H9 (cell line): ENCODE measurements around the gene ARID1A. TPM values are rescaled to one million over a fixed set of nuclear protein-coding genes. Genes with fewer than 3 reads are reported as not detected.

Source experiments
- DNase-seq: peaks from one replicate; pipeline ENCODE4 v3.0.0-alpha.2; 2017
- H2AFZ ChIP-seq: one replicate; pipeline ENCODE4 v1.6.1; 2013; ENCODE audit warnings: mild to moderate bottlenecking, low read length, control low read depth, moderate library complexity
- H2AK5ac ChIP-seq: 2 replicates; pipeline ENCODE4 v1.6.1; 2013; ENCODE audit warnings: low read length, control low read depth, mixed read lengths; ENCODE audit not compliant: insufficient read length
- H2BK120ac ChIP-seq: one replicate; pipeline ENCODE4 v1.6.1; 2013; ENCODE audit warnings: low read depth, mild to moderate bottlenecking, low read length, control low read depth, inconsistent platforms; ENCODE audit not compliant: poor library complexity, severe bottlenecking
- H2BK12ac ChIP-seq: 2 replicates; pipeline ENCODE4 v1.6.1; 2013; ENCODE audit warnings: low read length, control low read depth, mixed read lengths, low read depth; ENCODE audit not compliant: insufficient read length
- H2BK15ac ChIP-seq: 2 replicates; pipeline ENCODE4 v1.6.1; 2013; ENCODE audit warnings: low read depth, low read length, control low read depth
- H2BK20ac ChIP-seq: one replicate; pipeline ENCODE4 v1.6.1; 2013; ENCODE audit warnings: low read depth, mild to moderate bottlenecking, low read length, control low read depth, inconsistent platforms; ENCODE audit not compliant: poor library complexity, severe bottlenecking
- H2BK5ac ChIP-seq: 2 replicates; pipeline ENCODE4 v1.6.1; 2013; ENCODE audit warnings: low read length, control low read depth, mixed read lengths; ENCODE audit not compliant: insufficient read length
- H3K14ac ChIP-seq: 2 replicates; pipeline ENCODE4 v1.6.1; 2013; ENCODE audit warnings: low read length, control low read depth; ENCODE audit not compliant: insufficient read depth
- H3K18ac ChIP-seq: 2 replicates; pipeline ENCODE4 v1.6.1; 2013; ENCODE audit warnings: low read depth, mild to moderate bottlenecking, mixed read lengths, low read length, control low read depth; ENCODE audit not compliant: insufficient read length
- H3K23ac ChIP-seq: 2 replicates; pipeline ENCODE4 v1.6.1; 2013; ENCODE audit warnings: low read length, control low read depth, mixed read lengths, low read depth; ENCODE audit not compliant: insufficient read length
- H3K23me2 ChIP-seq: 2 replicates; pipeline ENCODE4 v1.6.1; 2013; ENCODE audit warnings: low read depth, mild to moderate bottlenecking, mixed read lengths, low read length, control low read depth; ENCODE audit not compliant: insufficient read length, poor library complexity, severe bottlenecking
- H3K27ac ChIP-seq: 2 replicates; pipeline ENCODE4 v1.5.1; 2013; ENCODE audit warnings: low read length, control low read depth, mixed read lengths, low read depth; ENCODE audit not compliant: insufficient read length
- H3K27me3 ChIP-seq: 2 replicates; pipeline ENCODE4 v1.6.1; 2013; ENCODE audit warnings: low read length, control low read depth, inconsistent platforms; ENCODE audit not compliant: insufficient read depth
- H3K4ac ChIP-seq: 2 replicates; pipeline ENCODE4 v1.6.1; 2013; ENCODE audit warnings: low read depth, mild to moderate bottlenecking, control low read depth, inconsistent platforms, low read length, moderate library complexity
- H3K4me1 ChIP-seq: 2 replicates; pipeline ENCODE4 v1.6.1; 2013; ENCODE audit warnings: low read length, control low read depth, inconsistent platforms; ENCODE audit not compliant: insufficient read depth
- H3K4me2 ChIP-seq: 2 replicates; pipeline ENCODE4 v1.6.1; 2013; ENCODE audit warnings: low read length, control low read depth, mixed read lengths; ENCODE audit not compliant: insufficient read length, insufficient read depth
- H3K56ac ChIP-seq: 2 replicates; pipeline ENCODE4 v1.6.1; 2013; ENCODE audit warnings: low read depth, mild to moderate bottlenecking, mixed read lengths, low read length, control low read depth; ENCODE audit not compliant: insufficient read length
- H3K79me1 ChIP-seq: 2 replicates; pipeline ENCODE4 v1.6.1; 2013; ENCODE audit warnings: low read depth, mild to moderate bottlenecking, moderate library complexity, low read length, control low read depth, inconsistent platforms; ENCODE audit not compliant: insufficient read depth, poor library complexity, severe bottlenecking
- H3K79me2 ChIP-seq: 2 replicates; pipeline ENCODE4 v1.6.1; 2013; ENCODE audit warnings: low read length, control low read depth, inconsistent platforms; ENCODE audit not compliant: insufficient read depth
- H3K9ac ChIP-seq: 2 replicates; pipeline ENCODE4 v1.6.1; 2013; ENCODE audit warnings: low read length, control low read depth, mixed read lengths; ENCODE audit not compliant: insufficient read length; ENCODE audit errors: extremely low read depth
- H3K9me3 ChIP-seq: one replicate; pipeline ENCODE4 v1.6.1; 2013; ENCODE audit warnings: low read depth, low read length, inconsistent platforms; ENCODE audit not compliant: control insufficient read depth
- H3T11ph ChIP-seq: one replicate; pipeline ENCODE4 v1.6.1; 2013; ENCODE audit warnings: mild to moderate bottlenecking, low read length, control low read depth, inconsistent platforms
- H4K20me1 ChIP-seq: one replicate; pipeline ENCODE4 v1.6.1; 2013; ENCODE audit not compliant: control insufficient read depth, insufficient read length, insufficient read depth
- H4K5ac ChIP-seq: 2 replicates; pipeline ENCODE4 v1.6.1; 2013; ENCODE audit warnings: low read depth, mild to moderate bottlenecking, mixed read lengths, low read length, control low read depth; ENCODE audit not compliant: insufficient read length
- H4K8ac ChIP-seq: replicated peaks from 2 replicates; pipeline ENCODE4 v1.6.1; 2013; ENCODE audit warnings: low read length, control low read depth, mixed read lengths, low read depth; ENCODE audit not compliant: insufficient read length
- H4K91ac ChIP-seq: 2 replicates; pipeline ENCODE4 v1.6.1; 2013; ENCODE audit warnings: low read depth, mild to moderate bottlenecking, moderate library complexity, mixed read lengths, low read length, control low read depth; ENCODE audit not compliant: insufficient read length
- H3K27ac Mint-ChIP-seq, 3 experiments: 2 replicates in 2 of 3; 3 replicates in 1 of 3; pipeline ENCODE4 v1.8.0; 2020 to 2021; ENCODE audit warnings: mixed read lengths in 3 of 3, mild to moderate bottlenecking in 1 of 3, moderate library complexity in 1 of 3
- H3K27me3 Mint-ChIP-seq: 2 replicates; pipeline ENCODE4 v1.8.0; 2021; ENCODE audit warnings: low read depth, mild to moderate bottlenecking, moderate library complexity, mixed read lengths
- H3K36me3 Mint-ChIP-seq, 3 experiments: 2 replicates in 2 of 3; 3 replicates in 1 of 3; pipeline ENCODE4 v1.8.0; 2020 to 2021; ENCODE audit warnings: low read depth in 3 of 3, mixed read lengths in 3 of 3; ENCODE audit not compliant: insufficient read depth in 1 of 3
- H3K4me1 Mint-ChIP-seq, 2 experiments: 2 replicates each; pipeline ENCODE4 v1.8.0; 2020; ENCODE audit warnings: mixed read lengths in 2 of 2
- H3K4me3 Mint-ChIP-seq, 2 experiments: 2 replicates in 1 of 2; 3 replicates in 1 of 2; pipeline ENCODE4 v1.8.0; 2020 to 2021; ENCODE audit warnings: mild to moderate bottlenecking in 2 of 2, mixed read lengths in 2 of 2, moderate library complexity in 1 of 2
- H3K9me3 Mint-ChIP-seq, 2 experiments: 2 replicates in 1 of 2; 3 replicates in 1 of 2; pipeline ENCODE4 v1.8.0; 2020; ENCODE audit warnings: mild to moderate bottlenecking in 2 of 2, mixed read lengths in 2 of 2, moderate library complexity in 1 of 2
- WGBS: extraction: QIAGEN DNeasy Blood & Tissue Kit; methylation state at CpG from one replicate; pipeline ENCODE4 v1.1.7; 2013; ENCODE audit warnings: missing lambda C conversion rate, low lambda C conversion rate, mixed read lengths; ENCODE audit not compliant: insufficient read length; ENCODE audit errors: extremely low coverage; 5-methylcytosine and 5-hydroxymethylcytosine counted together
- total RNA-seq: library from RNA; stranded (reverse); gene quantifications from 2 replicates; pipeline ENCODE4 v1.2.1, GENCODE V29; 2021
- TF ChIP-seq, protein P1 (sequence below): fragments of 200-600 bp; sonication (generic); conservative IDR thresholded peaks from 3 replicates; pipeline ENCODE4 v1.8.0; 2021; ENCODE audit warnings: antibody characterized with exemption, mild to moderate bottlenecking

The ARID1A gene
- total RNA-seq, 1 experiment from 2014 or later, result 147 TPM

DNA sequence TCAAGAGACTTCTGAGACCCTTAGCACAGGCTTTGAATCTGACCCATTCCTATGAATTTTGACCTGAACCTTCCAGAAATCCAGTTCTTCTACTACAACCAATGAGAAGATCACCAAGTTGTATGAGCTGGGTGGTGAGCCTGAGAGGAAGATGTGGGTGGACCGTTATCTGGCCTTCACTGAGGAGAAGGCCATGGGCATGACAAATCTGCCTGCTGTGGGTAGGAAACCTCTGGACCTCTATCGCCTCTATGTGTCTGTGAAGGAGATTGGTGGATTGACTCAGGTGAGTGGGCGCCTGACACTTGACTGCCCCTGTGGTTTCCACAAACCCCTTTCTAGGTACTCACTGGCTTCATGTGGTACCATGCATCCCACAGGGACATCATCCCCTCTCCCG, 71.9 kb downstream of the ARID1A start:
- no peak overlapping the region for H3K27ac Mint-ChIP-seq
- no peaks in the 10 kb centered on the region for H3K79me2 ChIP-seq

More for the DNA sequence above, 71.9 kb downstream of the ARID1A start:
- Histone ChIP-seq H2AK5ac (no peak overlapping the region), H3K4me1 (no peaks in the 10 kb centered on the region), H3K18ac (no peak overlapping the region), H4K91ac (no peak overlapping the region), H3T11ph (no peak overlapping the region), H3K23ac (no peak overlapping the region), H3K4me2 (no peak overlapping the region), H4K5ac (no peak overlapping the region), H2BK20ac (no peak overlapping the region), H3K14ac (no peak overlapping the region), H2BK120ac (no peak overlapping the region), H2BK5ac (no peak overlapping the region), H4K20me1 (no peaks in the 10 kb centered on the region), H4K8ac (no peak overlapping the region), H2BK15ac (no peak overlapping the region), H3K27ac (no peak overlapping the region), H3K56ac (no peak overlapping the region), H3K23me2 (no peaks in the 10 kb centered on the region), H3K4ac (no peak overlapping the region), H3K9me3 (no peaks in the 10 kb centered on the region), H2AFZ (no peak overlapping the region), H3K9ac (no peak overlapping the region), H3K27me3 (no peaks in the 10 kb centered on the region), H3K79me1 (no peaks in the 10 kb centered on the region), H2BK12ac (no peak overlapping the region)
- Mint-ChIP-seq H3K27me3 (no peaks in the 10 kb centered on the region; the same call in 1 of the 2 replicates), H3K36me3 (peaks cover 66 to 95% (median 87%) of the 10 kb centered on the region in 3 experiments), H3K9me3 (no peaks in the 10 kb centered on the region), H3K4me3 (no peak overlapping the region), H3K4me1 (peaks cover 0 to 4% of the 10 kb centered on the region in 2 experiments; a peak in 2 of 4 replicates)
- no peak for DNase-seq
- TF ChIP-seq, protein P1, sequence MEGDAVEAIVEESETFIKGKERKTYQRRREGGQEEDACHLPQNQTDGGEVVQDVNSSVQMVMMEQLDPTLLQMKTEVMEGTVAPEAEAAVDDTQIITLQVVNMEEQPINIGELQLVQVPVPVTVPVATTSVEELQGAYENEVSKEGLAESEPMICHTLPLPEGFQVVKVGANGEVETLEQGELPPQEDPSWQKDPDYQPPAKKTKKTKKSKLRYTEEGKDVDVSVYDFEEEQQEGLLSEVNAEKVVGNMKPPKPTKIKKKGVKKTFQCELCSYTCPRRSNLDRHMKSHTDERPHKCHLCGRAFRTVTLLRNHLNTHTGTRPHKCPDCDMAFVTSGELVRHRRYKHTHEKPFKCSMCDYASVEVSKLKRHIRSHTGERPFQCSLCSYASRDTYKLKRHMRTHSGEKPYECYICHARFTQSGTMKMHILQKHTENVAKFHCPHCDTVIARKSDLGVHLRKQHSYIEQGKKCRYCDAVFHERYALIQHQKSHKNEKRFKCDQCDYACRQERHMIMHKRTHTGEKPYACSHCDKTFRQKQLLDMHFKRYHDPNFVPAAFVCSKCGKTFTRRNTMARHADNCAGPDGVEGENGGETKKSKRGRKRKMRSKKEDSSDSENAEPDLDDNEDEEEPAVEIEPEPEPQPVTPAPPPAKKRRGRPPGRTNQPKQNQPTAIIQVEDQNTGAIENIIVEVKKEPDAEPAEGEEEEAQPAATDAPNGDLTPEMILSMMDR, result no peak
- no CpG with 5 or more reads among the region's 4 CpGs for WGBS
